Left forelimb (tissue), 1 donor: ENCODE results near the gene RNF123.

Experiments
- DNase-seq: peaks from one replicate; pipeline ENCODE4 v3.0.0-alpha.2; 2018; ENCODE audit warnings: low spot score

RNF123 gene

GRCh38 chr3:49658711-49659110 is 30.6 kb upstream of the RNF123 start:
- DNase-seq = no peak

GRCh38 chr3:49659756-49660155 is 29.6 kb upstream of the RNF123 start:
- DNase-seq = no peak

- DNase-seq = no peak
Observed at GRCh38 chr3:49661281-49661680, 28.1 kb upstream of the RNF123 start.

- no peak for DNase-seq
Observed at GRCh38 chr3:49662021-49662420, 27.3 kb upstream of the RNF123 start.

GRCh38 chr3:49662720-49663413 is 26.5 kb upstream of the RNF123 start:
- DNase-seq = no peak

GRCh38 chr3:49663831-49664230 is 25.5 kb upstream of the RNF123 start:
- no peak for DNase-seq

GRCh38 chr3:49664300-49664699 is 25.1 kb upstream of the RNF123 start:
- DNase-seq = no peak

GRCh38 chr3:49665822-49666519 is 23.4 kb upstream of the RNF123 start:
- DNase-seq = no peak

- DNase-seq = no peak
Observed at GRCh38 chr3:49666592-49666991, 22.8 kb upstream of the RNF123 start.

GRCh38 chr3:49667701-49668413 is 21.5 kb upstream of the RNF123 start:
- DNase-seq = no peak

- DNase-seq = no peak
Observed at GRCh38 chr3:49668414-49668797, 21.0 kb upstream of the RNF123 start.

GRCh38 chr3:49668861-49669260 is 20.5 kb upstream of the RNF123 start:
- no peak for DNase-seq

- DNase-seq = no peak
Observed at GRCh38 chr3:49669352-49669751, 20.0 kb upstream of the RNF123 start.

GRCh38 chr3:49670940-49671290 is 18.4 kb upstream of the RNF123 start:
- no peak for DNase-seq

GRCh38 chr3:49671291-49672288 is 17.8 kb upstream of the RNF123 start:
- no peak for DNase-seq

- no peak for DNase-seq
Observed at GRCh38 chr3:49673121-49673714, 16.1 kb upstream of the RNF123 start.

GRCh38 chr3:49673715-49674496 is 15.5 kb upstream of the RNF123 start, which contains the start of gene APEH:
Gene APEH, plus strand, starts transcription at chr3:49674351. Its CDS starts 51 bp downstream, at chr3:49674402.
- DNase-seq = peak; percentile 94

- no peak for DNase-seq
Observed at GRCh38 chr3:49674497-49674983, 14.8 kb upstream of the RNF123 start.

GRCh38 chr3:49675912-49676311 is 13.4 kb upstream of the RNF123 start:
- no peak for DNase-seq

- DNase-seq = no peak
Observed at GRCh38 chr3:49680493-49681231, 8.7 kb upstream of the RNF123 start.
